Endothelial cell of hepatic sinusoid (primary cell): ENCODE results near the gene STIM1.
"Not testable (repeated sequence)": the region's sequence is repeated elsewhere in the genome, so short reads cannot be mapped to it uniquely, and the experiment has no call there.

ENCODE experiments used
- in situ Hi-C: cut with HindIII; loops from 2 replicates; pipeline ENCODE4 v1.10.0; 2017; ENCODE audit warnings: low sequenced_read_pairs

Gene STIM1

DNA sequence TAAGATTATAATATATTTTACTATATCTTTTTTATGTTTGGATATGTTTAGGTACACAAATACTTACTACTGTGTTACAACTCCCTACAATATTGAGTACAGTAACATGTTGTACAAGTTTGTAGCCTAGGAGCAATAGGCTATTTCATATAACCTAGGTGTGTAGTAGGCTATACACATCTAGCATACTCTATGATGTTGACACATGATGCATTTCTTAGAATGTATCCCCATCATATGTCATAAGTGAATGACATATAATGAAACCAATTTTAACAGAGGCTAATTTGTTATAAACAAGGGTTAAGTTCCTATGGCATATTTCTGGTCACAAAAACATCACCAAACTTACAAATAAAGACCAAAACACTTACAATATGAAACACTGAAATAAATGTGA, 152.7 kb downstream of the STIM1 start:
- in situ Hi-C loops: no loop called here

- in situ Hi-C loops: not testable (repeated sequence)
Measured at GRCh38 chr11:4016602-4017001, 161.1 kb downstream of the STIM1 start.

GRCh38 chr11:4017129-4017528, 161.7 kb downstream of the STIM1 start:
- in situ Hi-C loops: no loop called here

GRCh38 chr11:4018641-4019040, 163.2 kb downstream of the STIM1 start:
- in situ Hi-C loops: no loop called here

DNA sequence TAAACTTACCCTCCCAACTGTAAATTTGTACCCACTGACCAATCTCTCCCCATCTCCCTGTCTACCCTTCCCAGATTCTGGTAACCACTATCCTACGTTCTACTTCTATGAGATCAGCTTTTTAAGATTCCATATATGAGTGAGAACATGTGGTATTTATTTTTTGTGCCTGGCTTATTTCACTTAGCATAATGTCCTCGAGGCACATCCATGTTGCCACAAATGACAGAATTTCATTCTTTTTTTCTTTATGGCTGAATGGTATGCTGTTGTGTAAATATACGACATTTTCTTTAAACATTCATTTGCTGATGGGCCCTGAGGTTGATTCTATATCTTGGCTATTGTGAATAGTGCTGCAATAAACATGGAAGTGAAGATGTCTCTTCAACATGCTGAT, 164.4 kb downstream of the STIM1 start:
- in situ Hi-C loops: no loop called here

DNA sequence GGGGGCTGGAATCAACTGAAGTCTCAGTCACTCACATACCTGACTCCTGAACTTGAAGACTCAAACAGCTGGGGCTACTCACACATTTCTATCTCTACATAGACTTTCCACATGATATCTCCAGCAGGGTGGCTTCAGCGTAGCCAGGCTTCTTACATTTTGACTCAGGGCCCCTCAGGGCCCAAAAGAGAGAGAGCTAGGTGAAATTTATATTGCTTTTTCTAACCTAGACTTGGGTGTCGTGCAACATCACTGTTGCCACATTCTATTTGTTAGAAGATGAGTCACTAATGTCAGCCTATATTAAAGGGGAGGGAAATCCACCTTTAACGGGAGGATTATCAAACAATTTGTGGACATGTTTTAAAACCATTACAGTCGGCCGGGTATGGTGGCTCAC, 167.2 kb downstream of the STIM1 start:
- in situ Hi-C loops: no loop called here

DNA sequence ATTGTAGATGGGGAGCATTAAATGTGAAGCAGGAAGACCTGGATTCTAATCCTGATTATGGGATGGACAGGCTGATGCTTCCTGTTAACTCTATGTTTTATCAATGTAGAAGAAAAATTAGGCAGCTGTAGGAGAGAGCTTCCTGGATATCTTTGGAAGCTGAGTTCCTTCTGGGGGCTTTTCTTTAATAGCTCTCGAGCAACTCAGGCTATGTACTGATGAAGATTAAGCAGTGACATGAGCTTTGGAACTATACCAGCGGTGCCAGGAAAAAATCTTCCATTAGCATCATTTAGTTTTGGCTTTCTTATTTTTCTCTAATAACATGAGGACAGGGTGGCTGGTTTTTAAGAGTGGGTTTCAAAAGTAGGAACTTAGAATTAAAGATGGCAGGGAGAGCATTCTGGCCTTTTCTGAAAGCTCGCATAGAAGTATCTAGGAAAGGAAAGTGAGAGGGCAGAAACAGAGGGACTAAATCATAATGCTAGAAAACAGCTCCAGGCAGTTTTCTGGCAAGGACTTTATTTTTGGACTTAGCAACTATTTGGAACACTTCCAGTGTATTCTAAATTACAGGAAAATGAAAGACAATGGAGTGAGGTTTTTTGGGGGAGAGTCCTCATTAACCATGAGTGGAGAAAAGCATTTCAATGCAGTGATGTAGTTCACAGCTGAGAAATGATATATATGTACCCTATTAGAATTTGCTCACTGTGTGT, 169.9 kb downstream of the STIM1 start:
- in situ Hi-C loops: no loop called here

DNA sequence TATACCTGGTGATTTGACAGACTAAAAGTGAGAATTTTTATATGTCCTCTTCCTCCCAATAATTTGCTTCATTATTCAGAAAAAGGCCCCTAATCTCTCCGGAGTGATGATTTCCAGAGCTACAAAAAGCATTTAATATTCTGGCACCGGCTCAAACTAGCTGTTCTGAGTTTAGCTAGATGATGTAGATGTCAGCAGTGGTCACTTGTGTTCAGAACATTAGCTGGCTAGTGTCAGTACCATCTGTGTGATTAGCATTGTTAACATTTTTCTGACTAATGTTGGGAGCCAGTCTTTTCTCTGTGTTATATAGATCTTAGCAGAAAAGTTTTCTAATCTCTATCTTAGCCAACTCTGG, 170.5 kb downstream of the STIM1 start:
- in situ Hi-C loops: no loop called here

DNA sequence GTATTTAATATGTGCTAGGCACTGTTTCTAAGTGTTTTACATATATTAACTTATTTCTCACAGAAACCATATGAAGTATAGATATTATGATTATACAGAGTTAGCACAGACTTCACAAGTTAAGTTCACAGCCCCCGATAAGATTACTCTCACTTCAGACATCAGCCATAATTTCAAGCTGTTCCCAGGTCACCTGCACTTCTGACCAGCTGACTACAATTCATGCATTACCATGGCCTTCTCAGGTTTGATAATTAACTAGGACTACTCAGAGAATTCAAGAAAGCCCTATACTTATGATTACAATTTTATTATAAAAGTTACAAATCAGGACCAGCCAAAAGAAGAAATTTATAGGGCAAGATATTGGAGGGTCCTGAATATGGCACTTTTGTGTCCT, 170.9 kb downstream of the STIM1 start:
- in situ Hi-C loops: no loop called here

DNA sequence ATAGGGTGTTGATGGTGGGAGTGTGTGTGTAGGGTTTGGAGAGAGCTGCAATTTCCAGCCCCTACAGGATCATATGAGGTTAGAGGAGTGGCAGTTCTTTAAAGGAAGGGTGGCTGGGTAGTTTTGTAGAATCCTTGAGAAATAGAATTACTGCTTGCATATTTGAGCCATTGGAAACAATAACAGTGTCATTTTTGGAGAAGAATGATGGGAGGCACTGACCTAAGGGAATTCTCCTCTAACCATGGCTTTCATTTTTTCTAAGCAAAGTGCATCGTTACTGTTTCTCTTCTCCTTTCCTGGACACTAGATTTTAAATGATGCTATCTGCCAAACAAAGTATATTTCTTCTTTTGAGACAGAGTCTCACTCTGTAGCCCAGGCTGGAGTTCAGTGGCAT, 172.3 kb downstream of the STIM1 start:
- in situ Hi-C loops: no loop called here

DNA sequence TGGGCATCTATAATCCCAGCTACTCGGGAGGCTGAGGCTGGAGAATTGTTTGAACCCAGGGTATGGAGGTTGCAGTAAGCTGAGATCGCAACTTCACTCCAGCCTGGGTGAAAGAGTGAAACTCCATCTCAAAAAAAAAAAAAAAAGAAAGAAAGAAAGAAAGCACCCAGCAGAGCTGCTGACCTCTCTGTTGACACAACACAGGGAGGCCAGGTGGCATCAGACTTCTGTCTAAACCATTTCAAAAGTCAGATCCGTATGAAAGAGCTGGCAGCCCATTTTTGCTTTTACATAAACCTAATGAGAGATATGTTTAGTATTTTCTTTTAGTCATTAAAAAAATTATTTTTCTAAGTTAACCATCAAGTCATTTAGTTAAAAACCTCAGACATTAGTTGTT, 174.7 kb downstream of the STIM1 start:
- in situ Hi-C loops: no loop called here

GRCh38 chr11:4032097-4032496, 176.6 kb downstream of the STIM1 start:
- in situ Hi-C loops: no loop called here

- in situ Hi-C loops: no loop called here
Measured at GRCh38 chr11:4035985-4036384, 180.5 kb downstream of the STIM1 start.

DNA sequence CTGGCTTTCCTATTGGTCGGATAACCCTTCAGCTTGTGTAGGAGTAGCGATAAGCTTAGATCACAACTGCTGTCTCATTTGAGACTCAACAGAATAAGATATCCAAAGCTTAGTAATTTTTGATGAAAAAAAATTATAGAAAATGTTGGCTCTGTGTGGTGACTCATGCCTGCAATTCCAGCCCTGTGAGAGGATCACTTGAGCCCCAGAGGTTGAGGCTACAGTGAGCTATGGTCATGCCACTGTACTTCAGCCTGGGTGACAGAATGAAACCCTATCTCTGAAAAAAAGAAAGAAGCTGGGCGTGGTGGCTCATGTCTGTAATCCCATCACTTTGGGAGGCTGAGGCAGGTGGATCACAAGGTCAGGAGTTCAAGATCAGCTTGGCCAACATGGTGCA, 183.5 kb downstream of the STIM1 start:
- in situ Hi-C loops: no loop called here

DNA sequence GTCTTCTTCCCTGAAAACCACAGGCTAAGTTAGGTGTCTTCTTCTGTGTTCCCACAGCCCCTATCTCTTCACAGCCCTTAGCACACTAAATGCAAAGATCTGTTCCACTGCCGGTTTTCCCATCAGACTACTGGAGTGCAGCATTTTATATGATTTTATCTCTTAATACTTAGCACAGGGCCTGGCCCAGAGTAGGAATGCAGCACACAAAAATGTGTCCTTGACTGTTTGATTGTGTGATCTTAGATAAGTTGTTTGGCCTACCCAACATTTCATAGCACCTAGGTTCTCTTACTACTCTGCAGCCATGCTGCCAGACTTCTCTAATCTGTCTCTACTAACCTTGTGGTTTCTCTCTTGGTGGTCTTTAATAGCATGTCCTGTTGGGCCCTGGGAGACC, 185.0 kb downstream of the STIM1 start:
- in situ Hi-C loops: no loop called here

DNA sequence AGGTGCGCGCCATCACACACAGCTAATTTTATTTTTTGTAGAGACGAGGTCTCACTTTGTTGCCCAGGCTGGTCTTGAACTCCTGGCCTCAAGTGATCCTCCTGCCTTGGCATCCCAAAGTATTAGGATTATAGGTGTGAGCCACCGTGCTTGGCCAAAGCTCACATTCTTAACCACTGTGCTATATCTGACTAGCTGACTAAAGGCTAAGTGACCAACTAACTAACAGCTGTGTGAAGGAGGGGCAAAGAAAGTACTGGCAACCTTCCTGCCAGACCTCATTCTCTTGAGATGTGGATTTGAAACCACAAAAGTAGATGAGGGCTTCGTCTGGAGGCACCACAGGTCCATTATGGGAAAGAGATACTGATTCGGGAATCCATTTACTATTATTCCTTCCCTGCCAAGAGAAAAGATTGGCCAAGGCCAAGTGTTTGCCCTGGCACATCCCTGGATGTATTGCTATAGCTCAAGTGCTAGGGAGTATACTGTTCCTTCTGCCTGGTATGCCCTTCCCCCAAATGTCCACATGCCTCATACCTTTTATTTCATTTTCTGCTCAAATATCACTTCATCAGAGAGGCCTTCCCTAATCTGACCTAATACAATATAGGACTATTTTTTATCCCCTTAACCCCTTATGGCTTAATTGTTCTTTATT, 186.4 kb downstream of the STIM1 start:
- in situ Hi-C loops: no loop called here

GRCh38 chr11:4044976-4045646, 189.6 kb downstream of the STIM1 start:
- in situ Hi-C loops: no loop called here

DNA sequence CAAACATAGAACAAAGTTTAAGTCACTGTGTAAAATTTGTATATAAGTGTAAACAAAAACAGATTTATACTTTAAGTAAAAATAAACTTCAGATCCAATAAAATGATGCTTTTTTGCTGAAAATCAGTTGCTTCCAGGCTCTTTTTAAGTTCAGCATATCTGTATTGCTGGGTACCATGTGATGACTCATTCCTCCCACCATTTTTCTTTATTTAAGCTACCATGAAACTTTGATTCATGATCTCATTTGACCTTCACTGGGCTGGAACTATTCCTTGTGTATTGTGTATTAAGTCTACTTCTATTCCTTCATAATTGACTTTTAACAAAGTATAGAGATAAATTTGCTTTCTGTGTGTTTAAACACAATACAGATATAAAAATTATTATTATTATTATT, 192.9 kb downstream of the STIM1 start:
- in situ Hi-C loops: no loop called here

DNA sequence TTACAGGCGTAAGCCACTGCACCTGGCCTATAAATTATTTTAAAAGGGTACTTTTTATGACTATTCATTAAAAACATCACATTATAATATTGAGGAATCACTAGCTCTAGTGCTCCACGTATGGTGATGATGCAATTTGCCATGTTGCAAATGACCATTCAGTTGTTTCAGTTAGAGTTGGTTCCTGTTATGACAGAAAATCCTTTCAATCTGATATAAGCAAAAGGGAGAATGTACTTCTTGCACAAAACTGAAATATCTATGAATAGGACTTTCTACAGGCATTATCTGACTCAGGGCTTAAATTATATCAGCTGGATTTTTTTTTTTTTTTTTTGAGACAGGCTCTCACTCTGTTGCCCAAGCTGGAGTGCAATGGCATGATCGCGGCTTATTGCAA, 193.5 kb downstream of the STIM1 start:
- in situ Hi-C loops: no loop called here

DNA sequence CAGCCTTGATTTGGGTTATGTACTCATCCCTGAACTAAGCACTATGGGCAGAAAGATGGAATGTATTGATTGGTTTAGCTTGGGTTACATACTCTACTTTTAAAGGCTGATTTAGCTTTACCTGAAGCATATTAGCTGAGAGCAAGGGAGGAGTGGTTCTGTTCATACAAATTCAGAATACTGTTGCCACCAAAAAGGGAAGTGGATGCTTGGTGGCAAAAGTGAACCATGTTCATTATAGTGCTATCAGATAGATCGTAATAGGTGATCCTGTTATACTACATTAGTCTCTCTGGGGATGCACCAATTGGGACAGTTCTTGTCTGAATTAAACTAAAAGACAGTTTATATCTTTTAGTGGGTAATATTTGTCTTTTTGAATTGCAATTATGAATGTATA, 194.7 kb downstream of the STIM1 start:
- in situ Hi-C loops: no loop called here

GRCh38 chr11:4053200-4053599, 197.7 kb downstream of the STIM1 start:
- in situ Hi-C loops: not testable (repeated sequence)

- in situ Hi-C loops: no loop called here
Measured at GRCh38 chr11:4054643-4055042, 199.2 kb downstream of the STIM1 start.
